ENCODE measurements around the gene SMPD1.
A peak's percentile ranks its signal among the peaks of the same experiment; 100 is the strongest.

Gene SMPD1

DNA sequence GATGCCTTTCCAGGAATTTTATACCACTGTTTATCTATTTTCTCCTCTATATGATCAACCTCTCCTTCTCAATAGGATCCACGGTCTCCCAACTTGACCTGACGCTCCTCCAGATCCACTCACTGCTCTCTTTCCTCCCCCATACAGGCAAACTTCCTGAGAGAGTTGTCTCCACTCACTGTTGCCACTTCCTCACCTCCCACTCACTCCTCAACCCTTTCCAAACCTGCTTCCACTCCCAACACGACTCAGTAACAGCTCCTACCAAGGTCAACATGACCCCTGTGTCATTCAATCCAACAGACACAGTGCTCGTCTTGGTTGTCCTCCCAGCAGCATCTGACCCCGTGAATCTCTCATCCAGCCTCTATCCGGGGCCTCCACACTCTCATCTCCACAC lies 25.5 kb downstream of the SMPD1 start:
- no peak for DNase-seq (ENCODE audit: low spot score)

- DNase-seq (ENCODE audit: low spot score), result no peak
Measured at GRCh38 chr11:6417907-6418556, 27.8 kb downstream of the SMPD1 start.

- DNase-seq (ENCODE audit: low spot score), result no peak
Measured at GRCh38 chr11:6418557-6419008, 28.3 kb downstream of the SMPD1 start.

DNA sequence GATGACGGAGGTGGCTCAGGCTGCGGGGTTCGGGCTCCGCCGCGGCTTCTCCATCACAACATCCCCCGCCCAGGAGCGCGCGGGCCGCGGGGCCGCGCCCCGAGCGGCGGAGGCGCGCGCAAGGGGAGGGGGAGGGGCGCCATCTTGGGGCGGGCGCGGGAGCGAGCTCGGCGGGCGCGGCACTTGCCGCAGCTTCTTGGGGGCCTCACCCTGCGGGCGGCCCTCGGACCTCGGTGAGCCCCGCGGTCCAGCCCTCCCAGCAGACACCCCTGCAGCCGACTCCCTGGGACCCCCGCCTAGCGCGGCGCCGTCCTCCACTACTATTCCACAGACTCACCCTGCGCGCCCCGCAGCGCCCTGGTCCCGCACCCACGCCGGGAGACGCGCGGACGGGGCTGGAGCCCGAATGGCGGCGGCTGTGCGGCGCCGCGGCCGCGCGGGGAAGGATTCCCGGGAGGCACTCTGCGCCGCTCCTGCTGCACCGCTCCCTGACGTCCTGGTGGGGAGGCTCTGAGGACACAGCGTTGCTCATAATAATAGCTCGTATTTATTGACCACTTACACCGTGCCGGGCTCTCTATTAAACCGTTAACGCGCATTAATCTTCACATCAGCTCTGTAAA lies 28.8 kb downstream of the SMPD1 start, which contains the start of gene APBB1:
APBB1 (minus strand) TSS at position 86 of the 623 bp plus-strand sequence. CDS start 7,747 bp downstream, outside the sequence.
- DNase-seq (ENCODE audit: low spot score), result peak; percentile 42

DNA sequence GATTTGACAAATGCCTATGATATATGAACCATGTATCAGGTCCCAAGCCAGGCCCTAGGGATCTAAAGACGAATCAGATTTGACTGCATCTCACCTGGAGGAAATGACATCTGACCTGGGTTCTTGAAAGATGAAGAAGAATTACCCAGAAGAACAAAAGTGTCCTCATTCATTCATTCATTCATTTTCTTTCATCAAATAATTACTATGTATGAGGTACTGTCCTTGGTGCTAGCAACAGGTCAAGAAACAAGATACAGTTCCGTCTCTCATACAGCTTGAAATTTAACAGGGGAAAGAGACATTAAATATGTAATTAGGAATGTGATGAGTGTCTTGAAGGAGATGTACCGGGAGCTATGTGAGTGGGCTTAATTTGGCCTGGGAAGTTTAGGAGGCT lies 30.4 kb downstream of the SMPD1 start:
- DNase-seq (ENCODE audit: low spot score), result no peak

- no peak for DNase-seq (ENCODE audit: low spot score)
Measured at GRCh38 chr11:6427516-6427915, 37.2 kb downstream of the SMPD1 start.

GRCh38 chr11:6431861-6432260 lies 41.6 kb downstream of the SMPD1 start:
- peak; percentile 53 for DNase-seq (ENCODE audit: low spot score)

GRCh38 chr11:6433998-6434660 lies 43.9 kb downstream of the SMPD1 start:
- DNase-seq (ENCODE audit: low spot score), result no peak

GRCh38 chr11:6437423-6437822 lies 47.1 kb downstream of the SMPD1 start:
- DNase-seq (ENCODE audit: low spot score), result no peak

DNA sequence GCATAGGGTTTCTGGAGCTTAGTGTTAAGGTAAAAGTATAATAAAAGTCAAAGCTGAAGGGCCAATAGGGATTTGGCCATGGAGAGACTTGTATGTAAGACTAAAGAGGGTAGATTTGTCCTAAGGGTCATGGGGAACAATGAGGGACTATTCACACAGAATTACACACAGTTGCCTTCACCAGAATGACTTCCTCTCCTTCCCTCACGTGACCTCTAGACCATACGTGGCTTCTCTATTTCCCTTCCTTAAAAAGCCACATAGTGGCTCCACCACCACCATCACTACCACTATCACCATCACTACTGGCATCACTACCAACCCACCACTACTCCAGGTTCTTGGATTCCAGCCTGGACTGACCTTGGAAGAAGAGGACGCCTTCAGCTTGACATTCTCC lies 47.7 kb downstream of the SMPD1 start:
- no peak for DNase-seq (ENCODE audit: low spot score)

DNA sequence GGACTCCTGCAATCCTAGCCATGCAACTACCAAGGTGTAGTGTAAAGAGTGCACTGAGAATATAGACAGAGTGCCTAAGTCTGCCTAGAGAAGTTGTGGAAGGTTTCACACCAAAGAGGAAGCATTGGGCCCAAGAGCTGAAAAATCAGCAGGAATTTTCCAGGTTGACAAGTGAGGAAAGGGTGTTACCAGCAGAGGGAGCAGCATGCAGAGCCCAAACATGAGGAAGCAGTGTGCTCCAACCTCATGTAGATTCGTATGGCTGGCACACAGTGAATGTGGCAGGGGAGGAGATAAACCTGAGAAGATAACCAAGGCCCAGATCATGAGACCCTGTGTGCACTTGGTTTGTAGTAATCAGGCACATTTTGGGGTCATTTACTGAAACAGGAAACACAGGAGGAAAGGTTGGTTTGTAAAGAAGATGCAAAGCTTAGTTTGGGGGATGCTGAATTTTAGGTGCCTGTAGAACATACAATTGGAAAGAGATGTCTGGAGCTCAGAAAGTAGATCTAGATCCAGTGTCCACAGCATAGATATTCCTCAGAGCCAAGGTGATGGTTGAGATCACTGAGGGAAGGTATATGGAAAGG lies 48.8 kb downstream of the SMPD1 start:
- peak; percentile 13 for DNase-seq (ENCODE audit: low spot score)

DNA sequence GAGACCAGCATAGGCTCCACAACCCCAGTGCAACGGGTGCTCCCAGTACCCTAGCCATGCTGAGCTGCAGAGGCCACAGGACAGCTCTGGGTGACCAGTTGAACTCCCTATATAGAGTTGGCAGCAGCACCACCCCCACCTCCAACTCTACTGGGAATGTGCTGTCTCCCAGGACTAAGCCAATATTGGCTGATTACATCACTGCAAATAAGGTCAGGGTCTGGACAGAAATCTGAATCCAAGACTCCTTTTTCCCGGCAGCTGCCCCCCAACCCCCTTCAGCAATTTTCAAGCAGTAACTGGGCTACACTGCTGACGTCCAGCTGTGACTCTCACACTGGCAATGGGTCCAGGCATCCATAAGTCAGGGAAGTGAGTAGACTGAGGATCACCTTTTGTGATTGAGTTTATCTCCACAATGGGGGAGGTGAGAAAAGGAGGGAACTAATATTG lies 50.7 kb downstream of the SMPD1 start, which contains the start of gene HPX:
HPX (minus strand) TSS at position 82 of the 453 bp plus-strand sequence; CDS start at position 58, 24 bp downstream.
- no peak for DNase-seq (ENCODE audit: low spot score)

DNA sequence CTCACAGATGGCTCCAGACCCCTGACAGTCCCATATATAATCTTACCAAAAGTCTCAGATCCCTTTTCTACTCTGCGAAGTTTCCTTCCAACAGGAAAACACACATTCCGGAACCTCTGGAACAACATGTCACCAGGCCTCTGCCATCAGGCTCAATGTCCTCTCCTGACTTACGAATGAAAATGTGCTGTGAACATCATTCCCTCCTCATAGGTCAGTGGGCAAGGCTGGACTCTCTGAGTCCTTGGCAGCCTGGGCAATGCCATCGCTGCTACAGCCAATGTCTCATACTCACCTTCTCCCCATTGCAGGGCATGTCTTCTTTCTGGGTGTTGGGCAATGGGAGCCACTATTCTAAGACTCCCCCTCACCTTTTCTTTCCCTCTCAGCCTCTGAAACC lies 52.2 kb downstream of the SMPD1 start:
- no peak for DNase-seq (ENCODE audit: low spot score)

GRCh38 chr11:6443269-6444003 lies 53.2 kb downstream of the SMPD1 start:
- DNase-seq (ENCODE audit: low spot score), result peak; percentile 50
